ENCODE measurements around the gene RNF31.
A peak's percentile ranks its signal among the peaks of the same experiment; 100 is the strongest.

RNF31 gene

GRCh38 chr14:24157331-24157730 lies 10.0 kb downstream of the RNF31 start:
- DNase-seq (ENCODE audit: low spot score in 2 of 2) (no peak), ATAC-seq (no peak)
- peaks cover 24% of the 10 kb centered on the region for H3K4me1 Mint-ChIP-seq
- H3K4me3 Mint-ChIP-seq, result no peak overlapping the region
- peak overlapping the region; percentile 79 for H3K27ac Mint-ChIP-seq
- H3K9me3 Mint-ChIP-seq, result no peaks in the 10 kb centered on the region
- H3K36me3 Mint-ChIP-seq, result peaks cover 100% of the 10 kb centered on the region

GRCh38 chr14:24159777-24160498 lies 12.6 kb downstream of the RNF31 start:
- peaks cover 49% of the 10 kb centered on the region for H3K4me1 Mint-ChIP-seq
- peaks cover 100% of the 10 kb centered on the region for H3K36me3 Mint-ChIP-seq
- H3K4me3 Mint-ChIP-seq, result peak overlapping the region; percentile 94

GRCh38 chr14:24160499-24160849 lies 13.2 kb downstream of the RNF31 start:
- peak overlapping the region; percentile 99 for H3K27ac Mint-ChIP-seq
- no peak for DNase-seq (ENCODE audit: low spot score in 2 of 2)
- H3K9me3 Mint-ChIP-seq, result no peaks in the 10 kb centered on the region
- peaks cover 100% of the 10 kb centered on the region for H3K36me3 Mint-ChIP-seq
- H3K4me1 Mint-ChIP-seq, result peaks cover 54% of the 10 kb centered on the region
- H3K4me3 Mint-ChIP-seq, result peak overlapping the region; percentile 94
- ATAC-seq, result no peak

More at GRCh38 chr14:24159777-24160498, 12.6 kb downstream of the RNF31 start:
- H3K9me3 Mint-ChIP-seq, result no peaks in the 10 kb centered on the region
- ATAC-seq, result no peak
- peak overlapping the region; percentile 99 for H3K27ac Mint-ChIP-seq
- DNase-seq (ENCODE audit: low spot score in 2 of 2), result no peak

- Mint-ChIP-seq H3K36me3 (peaks cover 100% of the 10 kb centered on the region), H3K9me3 (no peaks in the 10 kb centered on the region), H3K4me3 (peak within 1 kb of the TSS; percentile 94), H3K27ac (peak within 1 kb of the TSS; percentile 99), H3K4me1 (peaks cover 61% of the 10 kb centered on the region)
- DNase-seq (ENCODE audit: low spot score in 2 of 2), result peak; percentile 99 to 100
- ATAC-seq, result peak; percentile 91
Measured at GRCh38 chr14:24160850-24161804, 13.8 kb downstream of the RNF31 start, which contains the start of gene IRF9. Gene IRF9, plus strand, starts transcription at chr14:24161265. Its CDS starts 880 bp downstream, at chr14:24162145.

- DNase-seq (ENCODE audit: low spot score in 2 of 2) (no peak), ATAC-seq (no peak)
- Mint-ChIP-seq H3K4me1 (peaks cover 70% of the 10 kb centered on the region), H3K4me3 (peak overlapping the region; percentile 94), H3K36me3 (peaks cover 100% of the 10 kb centered on the region), H3K27ac (peak overlapping the region; percentile 99), H3K9me3 (no peaks in the 10 kb centered on the region)
Measured at GRCh38 chr14:24162093-24162492, 14.8 kb downstream of the RNF31 start.

GRCh38 chr14:24164518-24164991 lies 17.3 kb downstream of the RNF31 start:
- Mint-ChIP-seq H3K9me3 (no peaks in the 10 kb centered on the region), H3K36me3 (peaks cover 100% of the 10 kb centered on the region), H3K27ac (peak overlapping the region; percentile 99), H3K4me3 (peak overlapping the region; percentile 17), H3K4me1 (peaks cover 82% of the 10 kb centered on the region)
- DNase-seq (ENCODE audit: low spot score in 2 of 2), result no peak
- ATAC-seq, result no peak

- H3K27ac Mint-ChIP-seq, result peak overlapping the region; percentile 99
- H3K36me3 Mint-ChIP-seq, result peaks cover 100% of the 10 kb centered on the region
- no peak for DNase-seq (ENCODE audit: low spot score in 2 of 2)
- no peak for ATAC-seq
- H3K4me1 Mint-ChIP-seq, result peaks cover 72% of the 10 kb centered on the region
- no peaks in the 10 kb centered on the region for H3K9me3 Mint-ChIP-seq
- no peak overlapping the region for H3K4me3 Mint-ChIP-seq
Measured at GRCh38 chr14:24165785-24166184, 18.5 kb downstream of the RNF31 start.

- peaks cover 92% of the 10 kb centered on the region for H3K36me3 Mint-ChIP-seq
Measured at GRCh38 chr14:24167469-24168114, 20.3 kb downstream of the RNF31 start.

GRCh38 chr14:24171422-24172260 lies 24.3 kb downstream of the RNF31 start, which contains the start of gene REC8:
Gene REC8, plus strand, starts transcription at chr14:24172080. Its CDS starts 473 bp downstream, at chr14:24172553.
- Mint-ChIP-seq H3K36me3 (peaks cover 91% of the 10 kb centered on the region), H3K4me1 (peaks cover 52% of the 10 kb centered on the region)
- peak; percentile 87 for ATAC-seq

More at GRCh38 chr14:24167469-24168114, 20.3 kb downstream of the RNF31 start:
- Mint-ChIP-seq H3K9me3 (no peaks in the 10 kb centered on the region), H3K27ac (peak overlapping the region; percentile 6), H3K4me1 (peaks cover 71% of the 10 kb centered on the region), H3K4me3 (no peak overlapping the region)
- ATAC-seq (no peak), DNase-seq (ENCODE audit: low spot score in 2 of 2) (no peak)

GRCh38 chr14:24172261-24172860 lies 25.1 kb downstream of the RNF31 start:
- Mint-ChIP-seq H3K4me3 (peak overlapping the region; percentile 84), H3K9me3 (no peaks in the 10 kb centered on the region), H3K36me3 (peaks cover 91% of the 10 kb centered on the region), H3K27ac (peak overlapping the region; percentile 86), H3K4me1 (peaks cover 47% of the 10 kb centered on the region)
- no peak for ATAC-seq
- DNase-seq (ENCODE audit: low spot score in 2 of 2), result no peak

More at GRCh38 chr14:24171422-24172260, 24.3 kb downstream of the RNF31 start, which contains the start of gene REC8:
- no peaks in the 10 kb centered on the region for H3K9me3 Mint-ChIP-seq
- DNase-seq (ENCODE audit: low spot score in 2 of 2), result peak; percentile 43 to 89
- peak within 1 kb of the TSS; percentile 86 for H3K27ac Mint-ChIP-seq
- peak within 1 kb of the TSS; percentile 84 for H3K4me3 Mint-ChIP-seq

GRCh38 chr14:24172871-24173281 lies 25.6 kb downstream of the RNF31 start:
- no peaks in the 10 kb centered on the region for H3K9me3 Mint-ChIP-seq
- H3K4me3 Mint-ChIP-seq, result peak overlapping the region; percentile 84
- peaks cover 42% of the 10 kb centered on the region for H3K4me1 Mint-ChIP-seq
- peak overlapping the region; percentile 64 for H3K27ac Mint-ChIP-seq
- DNase-seq (ENCODE audit: low spot score in 2 of 2) (no peak), ATAC-seq (no peak)
- H3K36me3 Mint-ChIP-seq, result peaks cover 91% of the 10 kb centered on the region

GRCh38 chr14:24176599-24176998 lies 29.3 kb downstream of the RNF31 start:
- Mint-ChIP-seq H3K4me3 (no peak overlapping the region), H3K36me3 (peaks cover 91% of the 10 kb centered on the region), H3K27ac (no peak overlapping the region), H3K9me3 (no peaks in the 10 kb centered on the region), H3K4me1 (peaks cover 44% of the 10 kb centered on the region)
- DNase-seq (ENCODE audit: low spot score in 2 of 2), result no peak
- no peak for ATAC-seq

- DNase-seq (ENCODE audit: low spot score in 2 of 2), result no peak
- Mint-ChIP-seq H3K36me3 (peaks cover 94% of the 10 kb centered on the region), H3K4me1 (peaks cover 39% of the 10 kb centered on the region), H3K9me3 (no peaks in the 10 kb centered on the region), H3K27ac (no peak overlapping the region), H3K4me3 (no peak overlapping the region)
- no peak for ATAC-seq
Measured at GRCh38 chr14:24177041-24177825, 29.9 kb downstream of the RNF31 start.
